HUES48 (cell line): Measurements from ENCODE around the gene DRC3.
A peak's percentile ranks its signal among the peaks of the same experiment; 100 is the strongest.

Experiments used
- H3K27ac ChIP-seq: one replicate; pipeline ENCODE4 v1.7.0; 2013; ENCODE audit warnings: low read depth, low read length, inconsistent platforms
- H3K27me3 ChIP-seq: 2 replicates; pipeline ENCODE4 v1.6.1; 2013; ENCODE audit warnings: mild to moderate bottlenecking, low read length; ENCODE audit not compliant: control insufficient read depth, insufficient read depth
- H3K36me3 ChIP-seq: 2 replicates; pipeline ENCODE4 v1.6.1; 2013; ENCODE audit warnings: low read length; ENCODE audit not compliant: control insufficient read depth, insufficient read depth
- H3K4me1 ChIP-seq: 2 replicates; pipeline ENCODE4 v1.6.1; 2013; ENCODE audit warnings: mild to moderate bottlenecking, low read length; ENCODE audit not compliant: control insufficient read depth, insufficient read depth
- H3K4me3 ChIP-seq: 2 replicates; pipeline ENCODE4 v1.5.1; 2013; ENCODE audit warnings: mild to moderate bottlenecking, low read depth, low read length
- H3K9ac ChIP-seq: 2 replicates; pipeline ENCODE4 v1.6.1; 2013; ENCODE audit warnings: mild to moderate bottlenecking, low read depth, low read length, moderate library complexity
- H3K9me3 ChIP-seq: 2 replicates; pipeline ENCODE4 v1.6.1; 2013; ENCODE audit warnings: low read length; ENCODE audit not compliant: control insufficient read depth, insufficient read depth

Gene DRC3

DNA sequence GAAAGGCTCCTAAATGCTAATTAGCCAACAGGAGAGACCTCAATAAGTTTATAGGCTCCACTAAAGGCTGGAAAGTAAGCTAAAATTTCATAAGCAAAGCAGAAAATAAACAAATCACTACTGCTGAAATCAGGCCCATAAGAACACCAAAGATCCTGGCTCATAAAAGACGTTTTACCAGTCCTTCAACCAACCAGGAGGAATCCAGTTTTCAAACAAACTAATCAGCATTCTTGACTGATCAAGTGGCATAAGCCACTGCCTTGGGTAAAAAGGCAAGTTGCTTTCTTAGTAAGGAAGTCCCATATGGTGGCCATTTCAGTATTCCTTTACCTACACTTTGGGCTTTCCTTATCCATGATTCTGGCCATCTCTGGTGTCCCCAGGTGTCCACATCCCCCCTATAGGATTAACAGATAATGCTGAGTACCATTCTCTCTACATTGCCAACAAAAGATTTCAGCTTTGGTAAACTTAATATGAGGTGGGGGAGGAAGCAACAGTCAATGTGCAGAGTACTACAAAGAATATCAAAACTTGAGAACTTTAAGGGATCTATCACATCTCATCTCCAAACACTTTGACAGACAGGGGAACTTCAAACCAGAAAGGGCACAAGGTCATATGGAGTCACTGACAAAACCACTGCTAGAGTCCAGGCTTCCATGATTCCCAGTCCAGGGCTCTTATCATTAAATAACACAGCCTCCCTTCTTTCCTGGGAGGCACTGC is 1.8 kb upstream of the DRC3 start:
- no peak overlapping the region; the same call in 1 of the 2 replicates for H3K4me3 ChIP-seq
- H3K9me3 ChIP-seq = no peaks in the 10 kb centered on the region
- peaks cover 3% of the 10 kb centered on the region; the same call in 1 of the 2 replicates for H3K4me1 ChIP-seq
- no peaks in the 10 kb centered on the region for H3K36me3 ChIP-seq
- H3K9ac ChIP-seq = no peak overlapping the region
- no peaks in the 10 kb centered on the region for H3K27me3 ChIP-seq
- no peak overlapping the region for H3K27ac ChIP-seq

DNA sequence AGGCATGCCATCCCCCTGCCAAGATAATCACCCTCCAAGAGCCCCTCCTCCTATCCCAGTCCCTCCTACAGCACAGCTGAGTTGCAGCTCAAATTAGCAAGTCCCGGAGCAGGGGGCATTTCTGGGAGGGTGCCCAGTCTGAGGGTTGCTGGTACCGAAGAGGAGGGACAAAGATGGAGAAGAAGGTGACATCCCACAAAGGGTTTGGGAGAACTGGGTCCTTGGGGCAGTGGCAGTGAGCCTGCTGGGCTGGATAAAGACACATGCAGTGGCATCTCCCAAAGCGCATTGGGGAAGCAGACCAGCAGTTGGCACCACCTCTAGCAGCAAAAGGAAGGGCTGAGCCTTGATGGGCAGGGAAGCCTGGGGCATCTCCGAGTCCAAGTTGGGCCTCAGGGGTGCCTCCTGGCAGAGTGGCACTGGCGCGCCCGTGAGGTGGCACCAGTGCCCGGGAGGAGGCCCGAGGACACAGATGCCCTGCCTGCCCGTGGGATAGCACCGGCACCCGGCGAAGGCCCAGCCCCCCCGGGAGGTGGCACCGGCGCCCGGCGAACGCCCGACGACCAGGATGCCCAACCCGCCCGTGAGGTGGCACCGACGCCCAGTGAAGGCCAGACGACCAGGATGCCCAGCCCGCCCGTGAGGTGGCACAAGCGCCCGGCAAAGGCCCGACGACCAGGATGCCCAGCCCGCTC is 1.1 kb upstream of the DRC3 start:
- Histone ChIP-seq H3K4me1 (peaks cover 3% of the 10 kb centered on the region; the same call in 1 of the 2 replicates), H3K9me3 (no peaks in the 10 kb centered on the region), H3K27ac (no peak overlapping the region), H3K27me3 (no peaks in the 10 kb centered on the region), H3K36me3 (no peaks in the 10 kb centered on the region), H3K9ac (no peak overlapping the region), H3K4me3 (peak overlapping the region; percentile 76)

GRCh38 chr17:17972952-17973254 is 241 bp downstream of the DRC3 start:
- Histone ChIP-seq H3K27me3 (no peaks in the 10 kb centered on the region), H3K27ac (no peak overlapping the region), H3K36me3 (no peaks in the 10 kb centered on the region), H3K4me3 (peak overlapping the region; percentile 71), H3K9ac (no peak overlapping the region), H3K4me1 (peaks cover 3% of the 10 kb centered on the region; the same call in 1 of the 2 replicates), H3K9me3 (no peaks in the 10 kb centered on the region)

- Histone ChIP-seq H3K27ac (no peak overlapping the region), H3K36me3 (no peaks in the 10 kb centered on the region), H3K4me3 (no peak overlapping the region), H3K4me1 (peaks cover 3% of the 10 kb centered on the region; the same call in 1 of the 2 replicates), H3K27me3 (no peaks in the 10 kb centered on the region), H3K9me3 (no peaks in the 10 kb centered on the region), H3K9ac (no peak overlapping the region)
Observed at GRCh38 chr17:17975436-17975835, 2.8 kb downstream of the DRC3 start.

DNA sequence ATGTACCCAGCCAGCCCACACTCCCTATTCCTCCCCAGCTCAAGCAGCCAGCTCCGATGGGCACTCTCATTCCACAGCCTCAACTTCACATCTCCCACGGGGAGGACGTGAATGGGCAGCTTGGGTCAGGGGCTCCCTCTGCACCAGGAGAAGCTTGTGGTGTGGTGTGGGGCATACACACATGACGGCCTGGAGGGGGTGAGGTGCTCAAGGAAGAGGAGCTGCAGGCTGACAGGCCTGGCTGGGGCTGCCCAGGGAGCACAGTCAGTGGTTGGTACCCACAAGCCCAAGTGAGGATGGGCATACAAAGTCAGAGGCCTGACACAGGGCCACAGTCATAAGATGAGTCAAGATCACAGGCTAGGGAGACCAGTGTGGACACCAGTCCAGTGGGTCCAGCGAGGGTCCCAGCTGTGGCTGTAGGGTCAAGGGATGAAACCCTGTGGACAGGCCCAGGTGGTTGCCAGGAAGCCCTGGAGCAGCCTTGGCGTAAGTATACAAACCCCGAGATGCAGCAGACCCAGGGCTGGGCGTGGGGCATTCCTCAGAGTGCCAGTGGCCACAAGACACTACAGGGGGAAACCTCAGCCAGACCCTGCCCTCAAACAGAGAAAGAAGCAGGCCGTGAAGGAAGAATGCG is 4.4 kb downstream of the DRC3 start:
- H3K4me3 ChIP-seq = no peak overlapping the region
- H3K36me3 ChIP-seq = no peaks in the 10 kb centered on the region
- no peak overlapping the region for H3K9ac ChIP-seq
- H3K9me3 ChIP-seq = no peaks in the 10 kb centered on the region
- H3K27ac ChIP-seq = no peak overlapping the region
- no peaks in the 10 kb centered on the region for H3K4me1 ChIP-seq
- H3K27me3 ChIP-seq = no peaks in the 10 kb centered on the region

- Histone ChIP-seq H3K4me3 (no peak overlapping the region), H3K9me3 (no peaks in the 10 kb centered on the region), H3K9ac (no peak overlapping the region), H3K36me3 (no peaks in the 10 kb centered on the region), H3K27me3 (no peaks in the 10 kb centered on the region), H3K27ac (no peak overlapping the region), H3K4me1 (no peaks in the 10 kb centered on the region)
Observed at GRCh38 chr17:17978481-17979424, 6.1 kb downstream of the DRC3 start.

DNA sequence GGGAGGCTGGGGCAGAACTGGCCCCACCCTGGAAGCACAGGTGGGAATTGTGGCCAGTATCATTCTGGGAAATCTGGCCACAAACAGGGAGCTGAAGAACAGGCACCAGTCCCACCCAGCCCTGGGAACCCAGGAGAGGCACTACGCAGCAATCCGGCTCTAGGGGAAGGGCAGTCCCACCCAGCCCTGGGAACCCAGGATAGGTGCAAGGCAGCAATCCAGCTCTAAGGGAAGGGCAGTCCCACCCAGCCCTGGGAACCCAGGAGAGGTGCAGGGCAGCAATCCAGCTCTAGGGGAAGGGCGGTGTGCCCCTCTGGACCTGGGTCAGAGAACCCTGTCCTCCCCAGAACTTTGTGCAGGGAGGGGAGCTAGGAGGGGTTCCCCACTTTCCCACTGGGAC is 7.1 kb downstream of the DRC3 start:
- no peak overlapping the region for H3K9ac ChIP-seq
- H3K4me3 ChIP-seq = no peak overlapping the region
- H3K27ac ChIP-seq = no peak overlapping the region
- H3K4me1 ChIP-seq = no peaks in the 10 kb centered on the region
- no peaks in the 10 kb centered on the region for H3K27me3 ChIP-seq
- no peaks in the 10 kb centered on the region for H3K9me3 ChIP-seq
- no peaks in the 10 kb centered on the region for H3K36me3 ChIP-seq

GRCh38 chr17:17981330-17981729 is 8.7 kb downstream of the DRC3 start:
- no peaks in the 10 kb centered on the region for H3K9me3 ChIP-seq
- H3K27me3 ChIP-seq = no peaks in the 10 kb centered on the region
- no peaks in the 10 kb centered on the region for H3K36me3 ChIP-seq
- H3K4me1 ChIP-seq = no peaks in the 10 kb centered on the region
- H3K9ac ChIP-seq = no peak overlapping the region
- no peak overlapping the region for H3K27ac ChIP-seq
- H3K4me3 ChIP-seq = no peak overlapping the region

- H3K27ac ChIP-seq = no peak overlapping the region
- H3K4me1 ChIP-seq = no peaks in the 10 kb centered on the region
- H3K27me3 ChIP-seq = no peaks in the 10 kb centered on the region
- H3K36me3 ChIP-seq = no peaks in the 10 kb centered on the region
- no peaks in the 10 kb centered on the region for H3K9me3 ChIP-seq
- no peak overlapping the region for H3K9ac ChIP-seq
- no peak overlapping the region for H3K4me3 ChIP-seq
Observed at GRCh38 chr17:17982801-17983200, 10.1 kb downstream of the DRC3 start.

DNA sequence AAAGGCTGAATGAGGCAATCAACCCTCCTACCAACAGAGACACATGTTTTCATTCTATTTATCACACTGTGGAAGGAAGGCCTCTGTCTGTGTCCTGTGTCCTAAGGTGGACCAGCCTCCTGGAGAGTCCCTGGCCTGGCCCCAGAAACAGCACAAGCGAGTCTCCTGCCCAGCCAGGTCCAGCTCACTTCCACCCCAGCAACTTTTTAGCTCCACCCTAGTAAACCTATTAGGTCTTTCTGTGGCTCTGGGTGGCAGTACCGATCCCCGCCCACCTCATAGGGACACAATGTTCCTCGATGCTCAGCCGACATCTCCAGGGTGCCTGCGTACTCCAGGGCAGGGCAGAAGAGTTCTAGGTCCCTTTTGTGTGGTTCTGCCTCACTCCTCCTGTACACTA is 10.7 kb downstream of the DRC3 start:
- Histone ChIP-seq H3K27me3 (no peaks in the 10 kb centered on the region), H3K36me3 (no peaks in the 10 kb centered on the region), H3K9me3 (no peaks in the 10 kb centered on the region), H3K4me1 (no peaks in the 10 kb centered on the region), H3K4me3 (no peak overlapping the region), H3K9ac (no peak overlapping the region), H3K27ac (no peak overlapping the region)
